NCI-H187 (cell line): ENCODE measurements around the gene GALNT10.

ENCODE experiments used
- DNase-seq, 2 experiments: peaks; one replicate each; lab custom pipeline; 2025; lab: John Stamatoyannopoulos, UW

GALNT10 gene

GRCh38 chr5:154298065-154298464 is 107.5 kb downstream of the GALNT10 start:
- DNase-seq = no peak

- DNase-seq = no peak
Measured at GRCh38 chr5:154300207-154300883, 109.8 kb downstream of the GALNT10 start.

GRCh38 chr5:154301726-154302125 is 111.2 kb downstream of the GALNT10 start:
- DNase-seq = no peak

GRCh38 chr5:154302161-154302560 is 111.6 kb downstream of the GALNT10 start:
- DNase-seq = no peak

GRCh38 chr5:154303133-154303532 is 112.6 kb downstream of the GALNT10 start:
- DNase-seq = no peak

- no peak for DNase-seq
Measured at GRCh38 chr5:154308443-154309370, 118.2 kb downstream of the GALNT10 start.

GRCh38 chr5:154309371-154309745 is 118.8 kb downstream of the GALNT10 start:
- DNase-seq = no peak

- DNase-seq = no peak
Measured at GRCh38 chr5:154309805-154310204, 119.3 kb downstream of the GALNT10 start.

GRCh38 chr5:154311362-154311761 is 120.8 kb downstream of the GALNT10 start:
- no peak for DNase-seq

- DNase-seq = no peak
Measured at GRCh38 chr5:154312000-154312399, 121.5 kb downstream of the GALNT10 start.

- DNase-seq = no peak
Measured at GRCh38 chr5:154312576-154312975, 122.0 kb downstream of the GALNT10 start.

- DNase-seq = no peak
Measured at GRCh38 chr5:154313360-154314017, 123.0 kb downstream of the GALNT10 start.

GRCh38 chr5:154315196-154315595 is 124.7 kb downstream of the GALNT10 start:
- DNase-seq = no peak

- no peak for DNase-seq
Measured at GRCh38 chr5:154315756-154316155, 125.2 kb downstream of the GALNT10 start.

GRCh38 chr5:154316223-154316935 is 125.8 kb downstream of the GALNT10 start:
- DNase-seq = no peak

GRCh38 chr5:154317916-154318315 is 127.4 kb downstream of the GALNT10 start:
- no peak for DNase-seq

- DNase-seq = no peak
Measured at GRCh38 chr5:154318691-154319090, 128.2 kb downstream of the GALNT10 start.

- no peak for DNase-seq
Measured at GRCh38 chr5:154319736-154320135, 129.2 kb downstream of the GALNT10 start.

- DNase-seq = no peak
Measured at GRCh38 chr5:154320224-154321089, 129.9 kb downstream of the GALNT10 start.

- DNase-seq = no peak
Measured at GRCh38 chr5:154321546-154321945, 131.0 kb downstream of the GALNT10 start.

GRCh38 chr5:154324033-154324432 is 133.5 kb downstream of the GALNT10 start:
- DNase-seq = no peak
